K562 (cell line): ENCODE results near the gene ARID4B. TPM values are rescaled to one million over a fixed set of nuclear protein-coding genes. Genes with fewer than 3 reads are reported as not detected.
A peak's percentile ranks its signal among the peaks of the same experiment; 100 is the strongest.

ENCODE experiments used
- CBFA2T2 ChIP-seq: fragments of 450-650 bp; conservative IDR thresholded peaks from 2 replicates; pipeline ENCODE4 v1.6.1; 2017; ENCODE audit warnings: mild to moderate bottlenecking
- CREB1 ChIP-seq, 2 experiments: sonication (generic) in 1 of 2; formaldehyde crosslinking in 1 of 2; IDR thresholded peaks; 2 replicates each; pipeline versions ENCODE4 v1.6.1 to v1.8.0; 2012 to 2022; ENCODE audit warnings: inconsistent platforms in 1 of 2, mild to moderate bottlenecking in 1 of 2, missing genetic modification reagents in 1 of 2, moderate library complexity in 1 of 2
- DPF2 ChIP-seq: fragments of 450-650 bp; IDR thresholded peaks from 2 replicates; pipeline ENCODE4 v1.6.1; 2016
- FOXA3 ChIP-seq, 2 experiments: fragments of 450-650 bp in 1 of 2; sonication (generic) in 1 of 2; formaldehyde crosslinking; IDR thresholded peaks in 1 of 2; conservative IDR thresholded peaks in 1 of 2; 2 replicates each; pipeline versions ENCODE4 v1.4.0 to v1.8.0; 2020 to 2022; ENCODE audit warnings: mild to moderate bottlenecking in 2 of 2, missing genetic modification reagents in 1 of 2
- HDAC2 ChIP-seq: fragments of 450-650 bp; IDR thresholded peaks from 2 replicates; pipeline ENCODE4 v1.6.1; 2016; ENCODE audit warnings: mild to moderate bottlenecking
- LARP7 ChIP-seq: fragments of 450-650 bp; IDR thresholded peaks from 2 replicates; pipeline ENCODE4 v1.6.1; 2016
- MTA3 ChIP-seq: fragments of 450-650 bp; formaldehyde crosslinking; IDR thresholded peaks from 2 replicates; pipeline ENCODE4 v1.6.1; 2017; ENCODE audit warnings: mild to moderate bottlenecking, borderline replicate concordance
- MYNN ChIP-seq, 2 experiments: sonication (generic); formaldehyde crosslinking in 1 of 2; IDR thresholded peaks; 2 replicates each; pipeline versions ENCODE4 v1.5.0 to v1.6.1; 2016 to 2020; ENCODE audit warnings: antibody characterized with exemption in 1 of 2, missing genetic modification reagents in 1 of 2
- NFE2 ChIP-seq: IDR thresholded peaks from 2 replicates; pipeline ENCODE4 v1.6.1; 2014; ENCODE audit warnings: antibody characterized with exemption, low read depth
- PRPF4 ChIP-seq: fragments of 200-400 bp; formaldehyde crosslinking; IDR thresholded peaks from one replicate; pipeline ENCODE4 v1.6.1; 2017; ENCODE audit warnings: low read length, low read depth, mild to moderate bottlenecking; ENCODE audit not compliant: insufficient read depth, poor library complexity, severe bottlenecking
- RAD51 ChIP-seq: fragments of 450-650 bp; IDR thresholded peaks from 2 replicates; pipeline ENCODE4 v1.7.1; 2016; ENCODE audit warnings: low read depth, mild to moderate bottlenecking, borderline replicate concordance
- RFX7 ChIP-seq: fragments of 250-450 bp; sonication (Bioruptor Pico); IDR thresholded peaks from 2 replicates; pipeline ENCODE4 v1.5.1; 2021; ENCODE audit warnings: mild to moderate bottlenecking
- SIN3B ChIP-seq: fragments of 450-650 bp; IDR thresholded peaks from 2 replicates; pipeline ENCODE4 v1.6.1; 2017; ENCODE audit warnings: low read depth, mild to moderate bottlenecking, moderate library complexity
- SLC30A9 ChIP-seq: fragments of 250-450 bp; sonication (Bioruptor Pico); IDR thresholded peaks from 2 replicates; pipeline ENCODE4 v1.8.0; 2022; ENCODE audit warnings: mild to moderate bottlenecking, moderate library complexity
- TRIM24 ChIP-seq, 2 experiments: fragments of 450-650 bp; IDR thresholded peaks; 2 replicates each; pipeline ENCODE4 v1.6.1; 2016
- ZFP30 ChIP-seq: fragments of 250-450 bp; sonication (Bioruptor Pico); IDR thresholded peaks from 2 replicates; pipeline ENCODE4 v1.8.0; 2022; ENCODE audit warnings: moderate library complexity, mild to moderate bottlenecking, inconsistent platforms, borderline replicate concordance
- ZFPM2 ChIP-seq: fragments of 250-450 bp; sonication (Bioruptor Pico); IDR thresholded peaks from 2 replicates; pipeline ENCODE4 v1.5.1; 2022; ENCODE audit warnings: mild to moderate bottlenecking
- ZNF217 ChIP-seq: sonication (generic); formaldehyde crosslinking; IDR thresholded peaks from 2 replicates; pipeline ENCODE4 v1.8.0; 2022; ENCODE audit warnings: mild to moderate bottlenecking, missing genetic modification reagents
- ZNF274 ChIP-seq: IDR thresholded peaks from 2 replicates; pipeline ENCODE4 v1.6.1; 2011; ENCODE audit warnings: low read depth, mild to moderate bottlenecking, low read length, moderate library complexity, borderline replicate concordance
- ZNF764 ChIP-seq: fragments of 250-450 bp; sonication (Bioruptor Pico); IDR thresholded peaks from 2 replicates; pipeline ENCODE4 v1.4.0; 2020; ENCODE audit warnings: low read depth, mild to moderate bottlenecking, moderate library complexity
- polyA plus RNA-seq, 8 experiments: library from polyadenylated mRNA; depleted of rRNA in 4 of 8; stranded (reverse) in 5 of 8; unstranded in 3 of 8; fragments of >200 nt; fragmentation: Nextera tagmentation in 2 of 8; fragmentation: Illumina TruSeq in 1 of 8; extraction: Ambion mirVana in 2 of 8; extraction: Trizol in 1 of 8; gene quantifications; 2 replicates each; pipeline versions ENCODE4 v1.2.1 to v1.2.3, GENCODE V29; 2011 to 2014; ENCODE audit warnings: inconsistent platforms in 1 of 8, missing spikeins in 1 of 8
- total RNA-seq, 7 experiments: library from RNA; depleted of rRNA in 6 of 7; stranded (reverse); fragments of >200 nt in 6 of 7; fragmentation: Illumina TruSeq in 2 of 7; extraction: Trizol in 2 of 7; gene quantifications; 2 replicates each; pipeline versions ENCODE4 v1.2.1 to v1.2.3, GENCODE V29; 2011 to 2021; ENCODE audit warnings: low replicate concordance in 1 of 7
- TF ChIP-seq, protein P1 (sequence below): sonication (generic); formaldehyde crosslinking; IDR thresholded peaks from 2 replicates; pipeline ENCODE4 v1.8.0; 2022; ENCODE audit warnings: missing genetic modification reagents, mild to moderate bottlenecking, moderate library complexity, borderline replicate concordance
- TF ChIP-seq, protein P2 (sequence below): fragments of 250-450 bp; sonication (Bioruptor Pico); IDR thresholded peaks from 2 replicates; pipeline ENCODE4 v1.6.1; 2021; ENCODE audit warnings: mild to moderate bottlenecking
- TF ChIP-seq, protein P3 (sequence below): fragments of 450-650 bp; IDR thresholded peaks from 2 replicates; pipeline ENCODE4 v1.7.1; 2018; ENCODE audit warnings: mild to moderate bottlenecking, low read depth; ENCODE audit not compliant: partially characterized antibody
- TF ChIP-seq, protein P4 (sequence below): fragments of 450-650 bp; formaldehyde crosslinking; conservative IDR thresholded peaks from 2 replicates; pipeline ENCODE4 v1.4.0; 2022; ENCODE audit warnings: mild to moderate bottlenecking, missing genetic modification characterization

Gene ARID4B
- total and polyA plus RNA-seq, 9 of the 15 experiments (the other 6 are each of a cell fraction or from before 2014, with no cell fraction given): 8.4 to 38.9 (median 18.5) TPM

DNA sequence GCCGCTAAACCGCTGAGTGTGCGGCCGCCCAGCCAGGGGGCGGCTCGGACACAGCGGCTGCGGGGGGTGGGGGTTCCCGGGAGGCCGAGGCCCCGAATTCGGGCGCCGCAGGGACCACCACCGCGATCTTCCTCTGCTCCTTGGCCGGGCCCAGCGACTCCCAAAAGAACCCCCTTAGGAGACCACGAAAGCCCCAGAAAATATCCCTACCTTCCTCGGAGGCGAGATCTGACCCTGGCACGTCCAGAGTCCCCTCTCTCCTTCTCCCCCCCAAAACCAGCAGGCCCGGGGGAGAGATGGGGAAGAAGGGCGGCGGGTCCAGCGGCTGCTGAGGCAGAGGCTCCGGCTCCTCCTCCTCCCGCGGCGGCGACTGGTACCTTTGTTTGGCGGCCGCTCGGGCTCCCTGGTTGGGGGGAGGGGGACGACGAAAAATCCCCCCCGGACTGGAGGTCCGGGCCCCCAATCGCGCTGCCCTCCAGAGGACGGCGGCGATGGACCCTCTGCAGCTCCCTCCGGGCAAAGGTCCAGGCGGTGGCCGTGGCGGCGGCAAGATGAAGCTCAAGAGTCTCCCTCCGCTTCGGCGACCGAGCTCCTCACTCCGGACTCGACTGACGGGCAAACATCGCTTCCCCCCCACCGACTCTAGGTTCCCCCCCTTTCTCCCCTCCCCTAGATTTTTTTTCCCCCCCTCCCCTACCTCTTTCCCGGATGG is at the start of gene ARID4B (continued):
- TF ChIP-seq, protein P1, sequence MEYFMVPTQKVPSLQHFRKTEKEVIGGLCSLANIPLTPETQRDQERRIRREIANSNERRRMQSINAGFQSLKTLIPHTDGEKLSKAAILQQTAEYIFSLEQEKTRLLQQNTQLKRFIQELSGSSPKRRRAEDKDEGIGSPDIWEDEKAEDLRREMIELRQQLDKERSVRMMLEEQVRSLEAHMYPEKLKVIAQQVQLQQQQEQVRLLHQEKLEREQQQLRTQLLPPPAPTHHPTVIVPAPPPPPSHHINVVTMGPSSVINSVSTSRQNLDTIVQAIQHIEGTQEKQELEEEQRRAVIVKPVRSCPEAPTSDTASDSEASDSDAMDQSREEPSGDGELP (CRISPR knock-in tag): no peak; the same call in 1 of the 2 replicates
- TF ChIP-seq FOXA3 (CRISPR knock-in tag; conservative IDR thresholded peaks at IDR 0.05 in 1 of 2, IDR thresholded peaks at IDR 0.05 in 1 of 2) (no peak), RAD51 (no peak), CBFA2T2 (no peak), LARP7 (no peak), NFE2 (no peak), ZNF764 (CRISPR knock-in tag) (no peak), HDAC2 (peak; percentile 69), CREB1 (IDR thresholded peaks at IDR 0.05) (no peak), CREB1 (CRISPR knock-in tag; IDR thresholded peaks at IDR 0.05) (peak; percentile 3; the same call in 1 of the 2 replicates), RFX7 (no peak), TRIM24 (IDR thresholded peaks at IDR 0.05) (no peak), ZFP30 (no peak), SIN3B (0 out of 2 replicates have a peak, but pooled peaks have one; percentile 35), SLC30A9 (CRISPR knock-in tag) (no peak), PRPF4 (no peak), DPF2 (0 out of 2 replicates have a peak, but pooled peaks have one; percentile 10), ZNF217 (CRISPR knock-in tag) (no peak), MYNN (IDR thresholded peaks at IDR 0.05) (no peak), MYNN (CRISPR knock-in tag; IDR thresholded peaks at IDR 0.05) (no peak), ZFPM2 (no peak), MTA3 (0 out of 2 replicates have a peak, but pooled peaks have one; percentile 24), ZNF274 (no peak)
- TF ChIP-seq, protein P2, sequence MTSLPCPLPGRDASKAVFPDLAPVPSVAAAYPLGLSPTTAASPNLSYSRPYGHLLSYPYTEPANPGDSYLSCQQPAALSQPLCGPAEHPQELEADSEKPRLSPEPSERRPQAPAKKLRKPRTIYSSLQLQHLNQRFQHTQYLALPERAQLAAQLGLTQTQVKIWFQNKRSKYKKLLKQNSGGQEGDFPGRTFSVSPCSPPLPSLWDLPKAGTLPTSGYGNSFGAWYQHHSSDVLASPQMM (CRISPR knock-in tag): no peak
- TF ChIP-seq, protein P3, sequence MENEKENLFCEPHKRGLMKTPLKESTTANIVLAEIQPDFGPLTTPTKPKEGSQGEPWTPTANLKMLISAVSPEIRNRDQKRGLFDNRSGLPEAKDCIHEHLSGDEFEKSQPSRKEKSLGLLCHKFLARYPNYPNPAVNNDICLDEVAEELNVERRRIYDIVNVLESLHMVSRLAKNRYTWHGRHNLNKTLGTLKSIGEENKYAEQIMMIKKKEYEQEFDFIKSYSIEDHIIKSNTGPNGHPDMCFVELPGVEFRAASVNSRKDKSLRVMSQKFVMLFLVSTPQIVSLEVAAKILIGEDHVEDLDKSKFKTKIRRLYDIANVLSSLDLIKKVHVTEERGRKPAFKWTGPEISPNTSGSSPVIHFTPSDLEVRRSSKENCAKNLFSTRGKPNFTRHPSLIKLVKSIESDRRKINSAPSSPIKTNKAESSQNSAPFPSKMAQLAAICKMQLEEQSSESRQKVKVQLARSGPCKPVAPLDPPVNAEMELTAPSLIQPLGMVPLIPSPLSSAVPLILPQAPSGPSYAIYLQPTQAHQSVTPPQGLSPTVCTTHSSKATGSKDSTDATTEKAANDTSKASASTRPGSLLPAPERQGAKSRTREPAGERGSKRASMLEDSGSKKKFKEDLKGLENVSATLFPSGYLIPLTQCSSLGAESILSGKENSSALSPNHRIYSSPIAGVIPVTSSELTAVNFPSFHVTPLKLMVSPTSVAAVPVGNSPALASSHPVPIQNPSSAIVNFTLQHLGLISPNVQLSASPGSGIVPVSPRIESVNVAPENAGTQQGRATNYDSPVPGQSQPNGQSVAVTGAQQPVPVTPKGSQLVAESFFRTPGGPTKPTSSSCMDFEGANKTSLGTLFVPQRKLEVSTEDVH: no peak
- TF ChIP-seq, protein P4, sequence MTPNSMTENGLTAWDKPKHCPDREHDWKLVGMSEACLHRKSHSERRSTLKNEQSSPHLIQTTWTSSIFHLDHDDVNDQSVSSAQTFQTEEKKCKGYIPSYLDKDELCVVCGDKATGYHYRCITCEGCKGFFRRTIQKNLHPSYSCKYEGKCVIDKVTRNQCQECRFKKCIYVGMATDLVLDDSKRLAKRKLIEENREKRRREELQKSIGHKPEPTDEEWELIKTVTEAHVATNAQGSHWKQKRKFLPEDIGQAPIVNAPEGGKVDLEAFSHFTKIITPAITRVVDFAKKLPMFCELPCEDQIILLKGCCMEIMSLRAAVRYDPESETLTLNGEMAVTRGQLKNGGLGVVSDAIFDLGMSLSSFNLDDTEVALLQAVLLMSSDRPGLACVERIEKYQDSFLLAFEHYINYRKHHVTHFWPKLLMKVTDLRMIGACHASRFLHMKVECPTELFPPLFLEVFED: no peak; the same call in 1 of the 2 replicates
